GM21786 (cell line): ENCODE data around the gene SLC22A4.
A peak's percentile ranks its signal among the peaks of the same experiment; 100 is the strongest.

Experiments used
- ATAC-seq: cut with Tn5 transposase; IDR thresholded peaks from one replicate; pipeline ENCODE4 v1.9.1; 2021; ENCODE audit not compliant: unreplicated experiment

The SLC22A4 gene

GRCh38 chr5:132334812-132335211 lies 40.6 kb downstream of the SLC22A4 start:
- ATAC-seq: peak; percentile 40

- ATAC-seq: no peak
These were observed 41.2 kb downstream of the SLC22A4 start for GRCh38 chr5:132335402-132335801.

- no peak for ATAC-seq
These were observed 45.3 kb downstream of the SLC22A4 start for GRCh38 chr5:132339502-132339901.

- no peak for ATAC-seq
These were observed 48.3 kb downstream of the SLC22A4 start for GRCh38 chr5:132342291-132343180.

- no peak for ATAC-seq
These were observed 50.8 kb downstream of the SLC22A4 start for GRCh38 chr5:132344775-132345514.

- ATAC-seq: no peak
These were observed 59.3 kb downstream of the SLC22A4 start for GRCh38 chr5:132353486-132353995.

GRCh38 chr5:132354381-132355139 lies 60.4 kb downstream of the SLC22A4 start:
- ATAC-seq: no peak

- ATAC-seq: no peak
These were observed 61.1 kb downstream of the SLC22A4 start for GRCh38 chr5:132355140-132355765.

GRCh38 chr5:132358775-132359174 lies 64.6 kb downstream of the SLC22A4 start:
- ATAC-seq: no peak

GRCh38 chr5:132362086-132362485 lies 67.9 kb downstream of the SLC22A4 start:
- ATAC-seq: no peak

- ATAC-seq: no peak
These were observed 69.4 kb downstream of the SLC22A4 start for GRCh38 chr5:132363431-132364112.

- no peak for ATAC-seq
These were observed 70.1 kb downstream of the SLC22A4 start for GRCh38 chr5:132364319-132364718.

- no peak for ATAC-seq
These were observed 71.0 kb downstream of the SLC22A4 start for GRCh38 chr5:132365213-132365612.

GRCh38 chr5:132368186-132368585 lies 74.0 kb downstream of the SLC22A4 start:
- no peak for ATAC-seq

GRCh38 chr5:132369007-132369473 lies 74.8 kb downstream of the SLC22A4 start:
- no peak for ATAC-seq

- peak; percentile 91 for ATAC-seq
These were observed 75.4 kb downstream of the SLC22A4 start, which contains the start of gene SLC22A5 for GRCh38 chr5:132369474-132370180. SLC22A5 (plus strand) TSS chr5:132369710; CDS start chr5:132369973, 263 bp downstream.

- ATAC-seq: no peak
These were observed 76.2 kb downstream of the SLC22A4 start for GRCh38 chr5:132370181-132370970.

GRCh38 chr5:132370971-132371602 lies 76.9 kb downstream of the SLC22A4 start:
- ATAC-seq: no peak
